ENCODE data around the gene DYNLT3. TPM values are rescaled to one million over a fixed set of nuclear protein-coding genes. Genes with fewer than 3 reads are reported as not detected.

The DYNLT3 gene
- total RNA-seq, 3 donors from 2014 or later = 19.6 to 27.8 (median 20.3) TPM

- H3K4me1 ChIP-seq (ENCODE audit: low read depth) = no peaks in the 10 kb centered on the region
- TF ChIP-seq CTCF (IDR thresholded peaks at IDR 0.05) = peak; percentile 49
- intact Hi-C loops (cut with DNase I, micrococcal nuclease) = loop anchor here in 1 of 2 donors (5.0 kb wide), 1 partner anchor 78 kb away; no protein-coding TSS in a partner anchor
- no peaks in the 10 kb centered on the region for H3K36me3 ChIP-seq (ENCODE audit: low read depth)
- H3K9me3 ChIP-seq = no peaks in the 10 kb centered on the region
- H3K4me3 ChIP-seq = no peak overlapping the region
- DNase-seq (peak in 1 of 3 donors; percentile 65), ATAC-seq (peak; percentile 83)
These were observed 22.0 kb downstream of the DYNLT3 start for GRCh38 chrX:37825215-37825842.

- DNase-seq = no peak
- TF ChIP-seq CTCF (IDR thresholded peaks at IDR 0.05) = no peak
- no peaks in the 10 kb centered on the region for H3K4me1 ChIP-seq (ENCODE audit: low read depth)
- peak; percentile 59 for ATAC-seq
- intact Hi-C loops (cut with DNase I, micrococcal nuclease) = loop anchor here in 1 of 2 donors (5.0 kb wide), 1 partner anchor 77 kb away; no protein-coding TSS in a partner anchor
- no peaks in the 10 kb centered on the region for H3K36me3 ChIP-seq (ENCODE audit: low read depth)
- H3K4me3 ChIP-seq = no peak overlapping the region
- H3K9me3 ChIP-seq = no peaks in the 10 kb centered on the region
These were observed 22.7 kb downstream of the DYNLT3 start for GRCh38 chrX:37824491-37825214.

- TF ChIP-seq CTCF (IDR thresholded peaks at IDR 0.05) = no peak
- Histone ChIP-seq H3K4me1 (ENCODE audit: low read depth) (no peaks in the 10 kb centered on the region), H3K36me3 (ENCODE audit: low read depth) (no peaks in the 10 kb centered on the region), H3K9me3 (no peaks in the 10 kb centered on the region), H3K4me3 (no peak overlapping the region)
- ATAC-seq = no peak
- DNase-seq = no peak
- intact Hi-C loops (cut with DNase I, micrococcal nuclease) = no loop called here
These were observed 26.7 kb downstream of the DYNLT3 start for GRCh38 chrX:37820646-37821045.

- no peak overlapping the region for H3K4me3 ChIP-seq
- ATAC-seq = peak; percentile 91
- no peaks in the 10 kb centered on the region for H3K4me1 ChIP-seq (ENCODE audit: low read depth)
- TF ChIP-seq CTCF (IDR thresholded peaks at IDR 0.05) = no peak
- intact Hi-C loops (cut with DNase I, micrococcal nuclease) = no loop called here
- peak in 1 of 3 donors; percentile 52 for DNase-seq
- no peaks in the 10 kb centered on the region for H3K9me3 ChIP-seq
- H3K36me3 ChIP-seq (ENCODE audit: low read depth) = no peaks in the 10 kb centered on the region
These were observed 29.3 kb downstream of the DYNLT3 start for GRCh38 chrX:37818031-37818430.

- H3K4me3 ChIP-seq = no peak overlapping the region
- intact Hi-C loops (cut with DNase I, micrococcal nuclease) = no loop called here
- DNase-seq (no peak), ATAC-seq (no peak)
- no peak for TF ChIP-seq CTCF (IDR thresholded peaks at IDR 0.05)
- no peaks in the 10 kb centered on the region for H3K4me1 ChIP-seq (ENCODE audit: low read depth)
- no peaks in the 10 kb centered on the region for H3K9me3 ChIP-seq
- no peaks in the 10 kb centered on the region for H3K36me3 ChIP-seq (ENCODE audit: low read depth)
These were observed 29.8 kb downstream of the DYNLT3 start for GRCh38 chrX:37817579-37817978.
